BJ (cell line): ENCODE measurements around the gene MRPL27. TPM values are rescaled to one million over a fixed set of nuclear protein-coding genes. Genes with fewer than 3 reads are reported as not detected.

Experiments
- CTCF ChIA-PET: fragments of 350-600 bp; formaldehyde crosslinking; extraction: SDS; loops from one replicate; lab custom pipeline; 2021; ENCODE audit warnings: antibody characterized with exemption, inconsistent platforms; lab: Yijun Ruan, JAX
- POLR2A ChIA-PET: fragments of 300-600 bp; sonication (Branson Sonifier 250); formaldehyde crosslinking; extraction: SDS; loops from one replicate; lab custom pipeline; 2021; ENCODE audit warnings: antibody characterized with exemption; lab: Charles Lee
- DNase-seq: peaks from one replicate; pipeline ENCODE4 v3.0.0-alpha.2; 2011; ENCODE audit warnings: low read depth
- H3K27me3 ChIP-seq: 2 replicates; pipeline ENCODE4 v1.6.0; 2011; ENCODE audit warnings: low read length; ENCODE audit not compliant: control insufficient read depth, insufficient read depth
- H3K36me3 ChIP-seq: 2 replicates; pipeline ENCODE4 v1.5.1; 2011; ENCODE audit warnings: low read length; ENCODE audit not compliant: control insufficient read depth, insufficient read depth
- H3K4me3 ChIP-seq: 2 replicates; pipeline ENCODE4 v1.5.1; 2011; ENCODE audit warnings: low read depth, mild to moderate bottlenecking, control low read depth, low read length
- polyA plus RNA-seq: library from polyadenylated mRNA; depleted of rRNA; stranded (reverse); fragments of >200 nt; gene quantifications from 2 replicates; pipeline ENCODE4 v1.2.3, GENCODE V29; 2011
- TF ChIP-seq, protein P1 (sequence below): IDR thresholded peaks from 2 replicates; pipeline ENCODE4 v1.5.1; 2011; ENCODE audit warnings: low read depth, mild to moderate bottlenecking, control low read depth, inconsistent platforms, low read length, moderate library complexity; ENCODE audit not compliant: insufficient read depth

Gene MRPL27
- polyA plus RNA-seq, 1 experiment, result 142 TPM

DNA sequence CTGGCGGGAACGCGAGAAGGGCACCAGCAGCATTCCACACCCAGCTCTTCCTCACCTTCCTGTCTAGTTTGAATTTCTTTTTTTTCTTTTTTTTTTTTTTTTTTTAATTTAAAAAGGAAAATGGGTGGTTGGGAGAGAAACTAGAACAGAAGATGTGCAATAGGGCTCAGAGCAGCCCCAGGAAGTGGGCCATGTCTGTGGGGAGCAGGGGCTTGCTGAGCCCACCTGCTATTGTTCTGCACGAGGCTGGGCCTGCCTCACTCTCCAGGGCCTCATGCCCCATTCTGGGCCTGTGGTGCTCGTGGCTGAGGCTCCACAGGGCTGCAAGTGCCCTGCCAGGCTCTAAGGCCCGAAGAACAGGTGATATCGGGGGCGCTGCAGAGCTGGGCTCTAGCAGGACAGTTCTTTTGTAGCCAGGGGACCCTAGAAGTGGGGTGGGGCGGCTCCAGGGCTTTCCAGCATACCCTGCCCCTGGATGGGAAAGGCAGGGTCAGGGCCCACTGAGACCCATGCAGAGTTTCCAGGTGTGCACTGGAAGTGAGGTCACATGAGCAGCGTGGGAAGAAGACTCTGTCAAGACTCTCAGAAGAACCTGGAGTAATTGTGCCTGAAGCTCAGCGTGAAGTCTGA is 12.4 kb downstream of the MRPL27 start:
- TF ChIP-seq, protein P1, sequence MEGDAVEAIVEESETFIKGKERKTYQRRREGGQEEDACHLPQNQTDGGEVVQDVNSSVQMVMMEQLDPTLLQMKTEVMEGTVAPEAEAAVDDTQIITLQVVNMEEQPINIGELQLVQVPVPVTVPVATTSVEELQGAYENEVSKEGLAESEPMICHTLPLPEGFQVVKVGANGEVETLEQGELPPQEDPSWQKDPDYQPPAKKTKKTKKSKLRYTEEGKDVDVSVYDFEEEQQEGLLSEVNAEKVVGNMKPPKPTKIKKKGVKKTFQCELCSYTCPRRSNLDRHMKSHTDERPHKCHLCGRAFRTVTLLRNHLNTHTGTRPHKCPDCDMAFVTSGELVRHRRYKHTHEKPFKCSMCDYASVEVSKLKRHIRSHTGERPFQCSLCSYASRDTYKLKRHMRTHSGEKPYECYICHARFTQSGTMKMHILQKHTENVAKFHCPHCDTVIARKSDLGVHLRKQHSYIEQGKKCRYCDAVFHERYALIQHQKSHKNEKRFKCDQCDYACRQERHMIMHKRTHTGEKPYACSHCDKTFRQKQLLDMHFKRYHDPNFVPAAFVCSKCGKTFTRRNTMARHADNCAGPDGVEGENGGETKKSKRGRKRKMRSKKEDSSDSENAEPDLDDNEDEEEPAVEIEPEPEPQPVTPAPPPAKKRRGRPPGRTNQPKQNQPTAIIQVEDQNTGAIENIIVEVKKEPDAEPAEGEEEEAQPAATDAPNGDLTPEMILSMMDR, result no peak
- Histone ChIP-seq H3K36me3 (peaks cover 37% of the 10 kb centered on the region), H3K27me3 (no peaks in the 10 kb centered on the region), H3K4me3 (no peak overlapping the region)
- no peak for DNase-seq
- ChIA-PET POLR2A (no interaction called here), CTCF (interaction anchor here (0.8 to 2.7 kb wide), 5 partner anchors 9 to 177 kb away, joined by 3 to 24 read pairs (median 6); partner anchors contain the start of gene XYLT2)

DNA sequence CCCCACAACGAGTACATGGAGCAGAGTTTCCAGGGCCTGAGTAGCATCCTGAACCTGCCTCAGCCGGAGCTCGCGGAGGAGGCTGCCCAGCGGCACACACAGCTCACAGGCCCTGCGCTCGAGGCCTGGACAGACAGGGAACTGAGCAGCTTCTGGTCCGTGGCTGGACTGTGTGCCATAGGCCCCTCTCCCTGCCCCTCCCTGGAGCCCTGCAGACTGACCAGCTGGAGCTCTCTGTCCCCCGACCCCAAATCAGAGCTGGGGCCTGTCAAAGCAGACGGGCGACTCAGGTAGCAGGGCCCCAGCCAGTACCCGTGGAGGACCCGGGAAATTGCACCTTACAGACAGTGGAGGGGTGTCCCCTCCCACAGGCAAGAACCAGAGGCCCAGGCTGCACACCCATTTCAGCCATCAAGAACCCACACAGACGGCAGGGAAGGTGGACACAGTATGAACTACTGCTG is 13.0 kb downstream of the MRPL27 start:
- TF ChIP-seq, protein P1, result no peak
- ChIA-PET POLR2A (no interaction called here), CTCF (interaction anchor here (1.0 to 2.0 kb wide), 2 partner anchors 11 to 15 kb away, joined by 3 to 6 read pairs; no protein-coding TSS in a partner anchor)
- no peaks in the 10 kb centered on the region for H3K27me3 ChIP-seq
- peaks cover 42% of the 10 kb centered on the region for H3K36me3 ChIP-seq
- no peak for DNase-seq
- no peak overlapping the region for H3K4me3 ChIP-seq

DNA sequence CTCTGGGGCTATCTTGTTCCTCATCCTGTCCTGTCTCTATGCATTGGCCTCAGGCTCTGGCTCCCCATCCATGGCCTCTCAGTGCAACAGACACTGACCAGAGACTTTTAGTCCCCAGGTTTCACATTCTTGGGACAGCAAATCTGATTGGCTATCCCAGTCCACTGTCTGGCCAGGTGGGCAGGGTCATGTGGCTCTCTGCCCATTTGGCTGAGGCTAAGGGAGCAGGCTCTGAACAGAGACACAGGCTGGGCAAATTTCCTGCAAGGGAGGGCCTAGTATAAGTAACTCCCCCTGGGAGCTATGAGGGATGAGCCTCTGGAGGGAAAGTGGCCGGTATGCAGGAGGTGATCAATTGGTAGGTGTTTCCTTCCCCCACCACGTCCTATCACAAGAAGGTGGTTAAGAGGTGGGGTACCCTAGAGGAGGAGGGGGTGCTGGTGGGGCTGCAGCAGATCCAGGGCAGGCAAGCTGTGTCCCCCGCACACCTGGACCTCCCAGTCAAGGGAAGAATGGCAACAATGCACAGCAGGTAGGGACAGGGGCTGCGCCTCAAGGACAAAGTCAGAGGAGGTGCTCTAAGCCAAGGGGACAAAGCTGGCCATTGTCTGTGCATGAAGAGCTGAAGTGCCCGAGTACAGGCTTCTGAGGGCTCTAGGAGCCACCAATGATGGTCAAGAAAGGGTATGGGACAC is 13.8 kb downstream of the MRPL27 start:
- H3K4me3 ChIP-seq, result no peak overlapping the region
- ChIA-PET CTCF (interaction anchor here (2.0 kb wide), 1 partner anchor 10 kb away, joined by 6 read pairs; no protein-coding TSS in a partner anchor), POLR2A (no interaction called here)
- peaks cover 49% of the 10 kb centered on the region for H3K36me3 ChIP-seq
- H3K27me3 ChIP-seq, result no peaks in the 10 kb centered on the region
- DNase-seq, result no peak
- TF ChIP-seq, protein P1, result no peak

DNA sequence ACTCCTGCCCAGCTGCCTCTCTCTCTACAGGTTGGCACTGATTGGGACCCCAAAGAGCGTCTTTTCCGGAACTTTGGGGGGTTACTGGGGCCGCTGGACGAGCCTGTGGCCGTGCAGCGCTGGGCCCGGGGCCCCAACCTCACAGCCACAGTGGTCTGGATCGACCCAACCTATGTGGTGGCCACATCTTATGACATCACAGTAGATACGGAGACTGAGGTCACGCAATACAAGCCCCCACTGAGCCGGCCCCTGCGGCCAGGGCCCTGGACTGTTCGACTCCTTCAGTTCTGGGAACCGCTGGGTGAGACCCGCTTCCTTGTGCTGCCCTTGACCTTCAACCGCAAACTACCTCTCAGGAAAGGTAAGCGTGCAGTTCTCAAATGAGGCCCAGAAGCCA is 14.8 kb downstream of the MRPL27 start:
- no peaks in the 10 kb centered on the region for H3K27me3 ChIP-seq
- no peak overlapping the region for H3K4me3 ChIP-seq
- TF ChIP-seq, protein P1, result no peak
- POLR2A ChIA-PET, result no interaction called here
- DNase-seq, result no peak
- CTCF ChIA-PET, result no interaction called here
- H3K36me3 ChIP-seq, result peaks cover 57% of the 10 kb centered on the region

DNA sequence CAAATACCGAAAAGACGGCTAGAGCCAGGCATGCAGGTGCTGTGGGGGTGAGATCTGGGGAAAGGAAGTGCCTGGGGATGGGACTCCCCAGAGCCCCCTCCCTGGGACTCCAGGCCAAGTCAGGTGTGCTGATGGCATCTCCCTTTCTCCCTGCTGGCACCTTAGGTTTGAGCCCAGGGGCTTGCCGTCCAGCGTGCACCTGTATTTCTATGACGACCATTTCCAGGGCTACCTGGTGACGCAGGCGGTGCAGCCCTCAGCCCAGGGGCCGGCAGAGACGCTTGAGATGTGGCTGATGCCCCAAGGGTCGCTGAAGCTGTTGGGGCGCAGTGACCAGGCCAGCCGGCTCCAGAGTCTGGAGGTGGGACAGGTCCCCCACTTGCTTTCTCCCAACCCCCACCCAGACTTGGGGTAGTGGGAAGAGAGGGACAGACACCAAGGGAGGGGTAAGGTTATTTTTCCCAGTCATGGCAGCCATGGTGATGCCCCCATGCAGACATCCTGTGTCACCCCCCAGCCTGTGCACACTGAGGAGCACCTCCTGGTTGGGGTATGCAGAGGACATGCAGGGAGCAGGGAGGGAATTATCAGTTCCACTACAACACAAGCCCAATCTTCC is 16.0 kb downstream of the MRPL27 start:
- H3K36me3 ChIP-seq, result peaks cover 57% of the 10 kb centered on the region
- TF ChIP-seq, protein P1, result no peak
- DNase-seq, result no peak
- CTCF ChIA-PET, result no interaction called here
- POLR2A ChIA-PET, result no interaction called here
- H3K4me3 ChIP-seq, result no peak overlapping the region
- H3K27me3 ChIP-seq, result no peaks in the 10 kb centered on the region
